CD4-positive, alpha-beta T cell treated with Interleukin-1 beta for 1 hour (primary cell): ENCODE measurements around the gene STIM2.
A peak's percentile ranks its signal among the peaks of the same experiment; 100 is the strongest.
"Not testable (repeated sequence)": the region's sequence is repeated elsewhere in the genome, so short reads cannot be mapped to it uniquely, and the experiment has no call there.

Source experiments
- DNase-seq, 2 donors: peaks; one replicate each; pipeline ENCODE4 v3.0.0-alpha.2; 2020 to 2022

Gene STIM2

GRCh38 chr4:27005905-27006590 is 145.4 kb downstream of the STIM2 start:
- no peak for DNase-seq

GRCh38 chr4:27006646-27007045 is 146.0 kb downstream of the STIM2 start:
- DNase-seq, result no peak

DNA sequence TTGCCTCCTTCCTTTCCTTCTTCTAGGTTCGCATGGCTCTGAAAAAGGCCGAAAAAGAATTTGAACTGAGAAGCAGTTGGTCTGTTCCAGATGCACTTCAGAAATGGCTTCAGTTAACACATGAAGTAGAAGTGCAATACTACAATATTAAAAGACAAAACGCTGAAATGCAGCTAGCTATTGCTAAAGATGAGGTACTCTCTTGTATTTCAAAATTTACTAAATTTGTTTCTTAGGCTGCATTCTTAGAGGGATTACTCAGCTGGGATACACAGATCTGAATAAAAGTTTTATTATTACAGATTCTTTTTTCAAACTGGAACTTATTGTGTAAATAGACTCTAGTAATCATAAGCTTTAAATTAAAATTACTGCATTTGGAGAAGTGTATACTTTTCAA is 146.9 kb downstream of the STIM2 start:
- DNase-seq, result no peak

GRCh38 chr4:27008679-27009078 is 148.0 kb downstream of the STIM2 start:
- no peak for DNase-seq

- no peak for DNase-seq
These were observed 148.9 kb downstream of the STIM2 start for GRCh38 chr4:27009539-27009938.

GRCh38 chr4:27010334-27010940 is 149.8 kb downstream of the STIM2 start:
- DNase-seq, result peak; percentile 55 to 64

DNA sequence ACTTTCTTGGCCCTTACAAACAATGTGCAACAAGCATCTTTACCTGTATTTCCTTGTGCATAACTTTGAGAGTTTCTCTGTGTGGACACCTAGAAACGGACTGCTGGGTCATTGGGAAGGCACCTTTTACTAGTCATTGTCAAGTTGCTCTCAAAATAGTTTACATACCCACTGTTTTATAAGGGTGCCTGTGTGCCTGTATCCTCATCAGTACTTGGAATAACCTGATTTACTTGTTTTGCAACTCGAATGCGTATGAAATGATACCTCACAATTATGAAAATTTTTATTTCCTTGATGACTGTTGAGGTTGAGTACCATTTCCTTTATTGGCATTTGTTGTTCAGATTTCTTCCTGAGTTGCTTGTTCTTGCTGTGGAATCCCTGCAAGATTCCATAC is 150.8 kb downstream of the STIM2 start:
- DNase-seq, result no peak

- no peak for DNase-seq
These were observed 152.4 kb downstream of the STIM2 start for GRCh38 chr4:27013012-27013411.

DNA sequence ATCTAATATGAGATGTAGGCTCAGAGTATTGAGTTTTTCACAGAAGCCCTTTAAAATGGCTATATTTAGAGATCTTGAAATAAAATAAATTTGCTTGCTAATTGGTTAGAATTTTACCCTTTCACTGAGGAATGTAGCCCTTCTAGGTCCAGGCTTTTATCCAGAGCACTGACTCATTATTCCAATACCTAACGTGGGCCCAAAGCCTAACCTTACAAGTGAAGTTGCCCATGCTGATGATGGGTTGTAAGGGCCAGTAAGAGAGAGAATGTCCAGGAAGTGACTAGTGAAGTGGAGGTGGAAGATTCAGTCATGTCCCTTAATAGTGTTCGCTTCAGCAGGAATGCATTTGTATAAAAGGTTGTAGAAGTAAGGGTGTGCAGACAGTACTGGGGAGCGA is 155.9 kb downstream of the STIM2 start:
- DNase-seq, result no peak

GRCh38 chr4:27017623-27018022 is 157.0 kb downstream of the STIM2 start:
- DNase-seq, result no peak

- DNase-seq, result no peak
These were observed 157.4 kb downstream of the STIM2 start for GRCh38 chr4:27018076-27018475.

DNA sequence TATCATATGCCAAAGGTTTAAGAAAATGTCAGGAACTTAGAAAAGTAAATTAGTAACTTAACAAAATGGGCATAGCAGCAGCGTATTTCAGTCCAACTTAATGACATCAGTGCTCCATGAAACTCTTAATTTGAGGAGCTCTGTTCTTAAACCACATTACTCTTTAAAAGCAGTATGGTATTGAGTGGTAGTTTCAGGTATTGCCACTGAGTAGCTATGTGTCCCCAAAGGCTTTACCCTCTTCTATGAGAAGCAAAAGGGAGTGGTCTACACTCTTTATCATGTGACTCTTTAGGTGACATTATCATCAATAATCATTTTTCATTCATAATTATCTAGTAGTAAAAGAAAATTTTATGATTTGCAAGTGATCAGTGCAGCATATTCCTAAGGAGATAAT is 158.3 kb downstream of the STIM2 start:
- no peak for DNase-seq

GRCh38 chr4:27019766-27020165 is 159.1 kb downstream of the STIM2 start:
- DNase-seq, result no peak

DNA sequence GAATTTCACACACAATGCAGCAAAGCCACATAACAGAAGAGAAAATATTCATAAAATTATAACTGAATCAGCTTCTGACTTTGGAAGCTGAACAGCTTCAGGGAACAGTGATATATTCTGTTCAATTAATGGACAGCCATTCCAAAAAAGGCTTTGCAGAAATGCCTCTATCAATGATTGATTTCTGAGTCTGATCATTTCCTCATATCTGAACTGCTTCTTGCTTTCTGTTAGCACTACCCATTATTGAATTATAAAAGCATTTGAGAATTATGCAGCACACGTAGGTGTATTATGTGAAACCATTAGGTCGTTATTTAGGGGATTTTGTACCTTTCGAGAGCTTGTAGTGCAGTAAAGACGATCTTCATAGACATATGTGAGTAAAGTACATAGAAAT is 159.6 kb downstream of the STIM2 start:
- no peak for DNase-seq

DNA sequence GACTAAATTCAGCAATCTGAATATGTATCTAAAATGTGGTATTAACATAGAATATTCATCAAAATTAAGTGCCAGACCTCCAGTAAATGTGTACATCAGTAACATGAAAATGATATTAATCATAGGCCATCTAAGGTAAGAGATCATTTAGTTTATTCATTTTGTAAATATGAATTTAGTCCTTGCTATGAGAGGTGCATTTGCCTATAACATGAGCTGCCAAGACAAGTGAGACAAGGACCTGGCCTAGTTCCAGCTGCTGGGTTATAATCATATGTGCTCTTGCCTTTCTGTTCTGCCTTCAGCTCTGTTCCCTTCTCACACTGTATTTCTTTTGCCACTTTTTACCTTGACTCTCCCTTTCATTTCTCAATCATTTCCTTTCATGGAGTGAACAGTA is 160.0 kb downstream of the STIM2 start:
- no peak for DNase-seq

- no peak for DNase-seq
These were observed 162.3 kb downstream of the STIM2 start for GRCh38 chr4:27022963-27023362.

- DNase-seq, result no peak
These were observed 162.7 kb downstream of the STIM2 start for GRCh38 chr4:27023366-27023765.

GRCh38 chr4:27024805-27025204 is 164.2 kb downstream of the STIM2 start:
- DNase-seq, result no peak

- no peak for DNase-seq
These were observed 166.8 kb downstream of the STIM2 start for GRCh38 chr4:27027428-27027827.

DNA sequence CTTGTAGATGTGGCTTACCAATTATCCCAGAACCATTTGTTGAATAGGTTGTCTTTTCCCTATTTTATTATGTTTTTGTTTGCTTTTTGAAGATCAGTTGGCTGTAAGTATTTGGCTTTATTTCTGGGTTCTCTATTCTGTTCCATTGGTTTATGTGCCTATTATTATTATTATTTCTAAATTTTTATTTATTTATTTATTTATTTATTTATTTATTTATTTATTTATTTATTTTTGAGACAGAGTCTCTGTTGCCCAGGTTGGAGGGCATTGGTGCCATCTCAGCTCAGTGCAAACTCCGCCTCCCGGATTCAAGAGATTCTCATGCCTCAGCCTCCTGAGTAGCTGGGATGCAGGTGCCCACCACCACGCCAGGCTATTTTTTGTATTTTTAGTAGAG is 174.5 kb downstream of the STIM2 start:
- DNase-seq, result not testable (repeated sequence)

DNA sequence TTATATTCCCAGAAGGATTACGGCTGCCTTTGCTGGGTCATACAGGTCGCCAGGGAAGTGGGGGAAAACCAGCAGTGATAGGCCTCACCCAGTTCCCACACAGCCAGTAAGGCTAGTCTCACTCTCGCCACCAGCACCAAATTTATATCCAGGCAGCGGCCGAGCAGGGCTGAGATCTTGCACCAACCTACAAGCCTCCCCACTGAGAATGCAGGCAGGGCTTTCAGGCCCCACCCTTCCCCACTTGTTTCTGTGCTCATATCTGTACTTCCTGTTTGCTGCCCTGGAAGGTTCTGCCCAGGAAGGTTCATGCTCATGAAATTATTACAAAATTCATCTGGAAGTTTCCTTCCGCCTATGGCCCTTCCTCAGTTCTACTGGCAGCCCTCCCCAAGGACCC is 179.7 kb downstream of the STIM2 start:
- DNase-seq, result peak in 1 of 2 donors; percentile 11

DNA sequence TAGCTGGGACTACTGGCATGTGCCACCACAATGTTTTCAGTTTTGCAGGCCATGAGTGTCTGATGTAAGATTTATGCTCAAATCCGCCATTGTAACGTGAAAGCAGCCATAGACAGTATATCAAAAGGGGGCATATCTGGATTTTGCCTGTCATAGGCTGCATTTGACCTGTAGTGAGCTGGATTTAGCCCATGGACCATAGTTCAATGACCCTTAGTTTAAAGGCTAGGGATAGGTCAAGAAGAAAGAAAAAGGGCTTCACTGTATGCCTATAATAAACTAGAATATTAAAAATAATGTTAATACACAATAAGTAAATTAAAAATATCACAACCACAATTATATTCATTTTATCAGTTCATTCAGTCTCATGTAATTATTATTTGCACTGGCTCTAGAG is 181.8 kb downstream of the STIM2 start:
- no peak for DNase-seq

GRCh38 chr4:27043200-27043599 is 182.6 kb downstream of the STIM2 start:
- no peak for DNase-seq

GRCh38 chr4:27046851-27047250 is 186.2 kb downstream of the STIM2 start:
- DNase-seq, result no peak
